Measurements from ENCODE around the gene SLC6A11.

Gene SLC6A11

GRCh38 chr3:10822708-10823515, 6.9 kb downstream of the SLC6A11 start:
- H4K20me1 ChIP-seq = no peaks in the 10 kb centered on the region
- H3K9me3 ChIP-seq (replicated peaks in 1 of 11) = peaks cover 0 to 12% (median 0%) of the 10 kb centered on the region in 11 experiments; a peak in 2 of 22 replicates
- H3K4me3 ChIP-seq = no peak overlapping the region
- H3K36me3 ChIP-seq = no peaks in the 10 kb centered on the region
- no peak overlapping the region for H3K9ac ChIP-seq
- H3K27ac ChIP-seq = no peak overlapping the region
- no peak for TF ChIP-seq Cebpa-rat (IDR thresholded peaks at IDR 0.05)
- no peaks in the 10 kb centered on the region for H3K4me1 ChIP-seq
- H3K27me3 ChIP-seq = peaks cover 0 to 9% (median 4%) of the 10 kb centered on the region in 11 experiments; a peak in 8 of 22 replicates
- H3K4me2 ChIP-seq = no peak overlapping the region

GRCh38 chr3:10823516-10823818, 7.4 kb downstream of the SLC6A11 start:
- H3K36me3 ChIP-seq = no peaks in the 10 kb centered on the region
- H3K27ac ChIP-seq = no peak overlapping the region
- peaks cover 0 to 3% (median 0%) of the 10 kb centered on the region in 11 experiments; a peak in 2 of 22 replicates for H3K27me3 ChIP-seq

DNA sequence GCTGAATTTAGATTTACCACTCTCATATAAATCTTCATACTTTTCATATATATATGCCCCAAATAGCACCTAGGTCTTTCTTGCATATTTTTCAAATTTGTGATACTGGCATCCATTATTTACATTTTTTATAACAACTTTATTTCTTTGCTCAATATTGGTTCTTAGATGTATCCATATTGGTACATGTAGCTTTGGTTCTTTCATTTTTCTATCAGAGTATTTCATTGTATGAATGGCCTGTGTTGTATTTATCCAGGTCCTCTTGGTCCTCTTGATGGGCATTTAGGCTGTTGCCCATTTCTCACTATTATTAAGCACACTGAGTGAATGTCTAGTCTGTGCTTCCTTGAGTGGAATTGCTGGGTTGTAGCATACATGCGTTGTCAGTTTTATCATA, 8.4 kb downstream of the SLC6A11 start:
- H3K9ac ChIP-seq = no peak overlapping the region

More at GRCh38 chr3:10823516-10823818, 7.4 kb downstream of the SLC6A11 start:
- Histone ChIP-seq H3K4me2 (no peak overlapping the region), H3K4me1 (no peaks in the 10 kb centered on the region), H4K20me1 (no peaks in the 10 kb centered on the region), H3K4me3 (no peak overlapping the region), H3K9me3 (replicated peaks in 1 of 11) (peaks cover 0 to 12% (median 0%) of the 10 kb centered on the region in 11 experiments; a peak in 2 of 22 replicates), H3K9ac (no peak overlapping the region)
- no peak for TF ChIP-seq Cebpa-rat (IDR thresholded peaks at IDR 0.05)

DNA sequence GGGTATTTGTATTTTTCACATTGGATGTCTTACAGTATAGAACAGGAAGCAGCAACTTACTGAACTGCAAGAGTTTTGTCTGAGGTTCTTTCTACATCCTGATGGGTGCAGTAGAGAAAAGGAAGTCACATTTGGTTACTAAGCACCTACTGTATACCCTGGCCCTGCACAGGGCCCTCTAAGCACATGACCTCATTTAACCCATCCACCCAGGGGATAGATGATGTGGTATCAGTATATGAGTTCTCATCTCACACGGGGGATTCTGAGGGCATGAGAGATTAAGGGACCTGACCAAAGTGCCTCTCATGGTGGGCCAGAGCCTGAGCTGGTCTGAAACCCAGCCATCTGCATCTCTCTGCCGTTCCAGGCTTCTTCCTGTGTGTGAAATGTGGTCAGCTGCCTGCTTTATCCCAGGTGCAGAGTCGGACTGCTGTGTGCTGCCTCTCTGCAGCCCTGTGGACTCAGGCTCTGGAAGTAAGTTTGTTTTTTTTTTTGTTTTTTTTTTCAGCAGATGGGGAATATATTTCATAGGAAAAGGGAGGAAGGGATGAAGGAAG, 17.9 kb downstream of the SLC6A11 start:
- H3K4me2 ChIP-seq = peak overlapping the region; percentile 25 to 94 (median 86)
- H3K36me3 ChIP-seq = no peaks in the 10 kb centered on the region
- H4K20me1 ChIP-seq = no peaks in the 10 kb centered on the region
- H3K27ac ChIP-seq = peak overlapping the region in 8 of 11 experiments; percentile 53 to 77 (median 66); a peak in 16 of 22 replicates
- H3K27me3 ChIP-seq = no peaks in the 10 kb centered on the region
- H3K4me3 ChIP-seq = peak overlapping the region in 1 of 10 experiments; percentile 24; a peak in 1 of 20 replicates
- peaks cover 25 to 68% (median 61%) of the 10 kb centered on the region in 10 experiments for H3K4me1 ChIP-seq
- no peak for TF ChIP-seq Cebpa-rat (IDR thresholded peaks at IDR 0.05)
- H3K9ac ChIP-seq = peak overlapping the region in 7 of 11 experiments; percentile 28 to 65 (median 55); a peak in 14 of 22 replicates
- H3K9me3 ChIP-seq (replicated peaks in 1 of 11) = no peaks in the 10 kb centered on the region

More for the DNA sequence above, 8.4 kb downstream of the SLC6A11 start:
- no peaks in the 10 kb centered on the region for H3K27me3 ChIP-seq
- no peak overlapping the region for H3K27ac ChIP-seq
- peaks cover 0 to 12% (median 0%) of the 10 kb centered on the region in 11 experiments; a peak in 2 of 22 replicates for H3K9me3 ChIP-seq (replicated peaks in 1 of 11)
- no peak overlapping the region for H3K4me2 ChIP-seq
- no peaks in the 10 kb centered on the region for H3K4me1 ChIP-seq
- H3K36me3 ChIP-seq = no peaks in the 10 kb centered on the region
- no peak overlapping the region for H3K4me3 ChIP-seq
- TF ChIP-seq Cebpa-rat (IDR thresholded peaks at IDR 0.05) = no peak
- H4K20me1 ChIP-seq = no peaks in the 10 kb centered on the region

- TF ChIP-seq Cebpa-rat (IDR thresholded peaks at IDR 0.05) = no peak
- H3K9ac ChIP-seq = peak overlapping the region in 7 of 11 experiments; percentile 28 to 65 (median 55); a peak in 12 of 22 replicates
- no peaks in the 10 kb centered on the region for H4K20me1 ChIP-seq
- H3K4me1 ChIP-seq = peaks cover 25 to 71% (median 64%) of the 10 kb centered on the region in 10 experiments
- no peaks in the 10 kb centered on the region for H3K9me3 ChIP-seq (replicated peaks in 1 of 11)
- H3K4me3 ChIP-seq = 0 out of 20 replicates have a peak overlapping the region, but pooled peaks of 1 of the 10 experiments have one; percentile 9
- peak overlapping the region; percentile 25 to 94 (median 86) for H3K4me2 ChIP-seq
- peak overlapping the region in 8 of 11 experiments; percentile 53 to 77 (median 66); a peak in 15 of 22 replicates for H3K27ac ChIP-seq
- no peaks in the 10 kb centered on the region for H3K27me3 ChIP-seq
- no peaks in the 10 kb centered on the region for H3K36me3 ChIP-seq
These were observed 18.9 kb downstream of the SLC6A11 start for GRCh38 chr3:10834951-10835350.

DNA sequence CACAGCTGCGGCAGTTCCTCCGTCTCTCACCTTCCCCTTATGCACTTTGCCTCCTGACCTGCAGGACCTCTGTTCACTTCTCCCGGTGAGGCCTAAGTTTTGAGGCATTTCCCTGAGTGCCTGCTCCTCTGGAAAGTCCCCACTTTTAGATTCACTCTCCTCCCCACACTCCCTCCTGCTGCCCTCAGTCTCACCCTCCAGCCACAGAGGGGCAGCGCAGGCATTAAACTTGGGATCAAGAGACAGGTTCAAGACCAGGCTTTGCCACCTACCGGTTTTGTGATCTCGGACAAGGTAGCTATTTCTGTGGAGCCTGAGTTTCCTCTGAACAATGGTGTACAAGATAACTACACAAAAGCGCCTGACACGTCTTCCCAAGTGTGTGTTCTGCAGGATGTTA, 19.4 kb downstream of the SLC6A11 start:
- Histone ChIP-seq H3K9ac (peak overlapping the region in 6 of 11 experiments; percentile 41 to 65 (median 58); a peak in 7 of 22 replicates), H3K4me1 (peaks cover 25 to 71% (median 64%) of the 10 kb centered on the region in 10 experiments), H3K9me3 (replicated peaks in 1 of 11) (no peaks in the 10 kb centered on the region), H3K4me3 (no peak overlapping the region), H3K27ac (peak overlapping the region in 6 of 11 experiments; percentile 64 to 77 (median 69); a peak in 12 of 22 replicates), H3K4me2 (peak overlapping the region in 10 of 11 experiments; percentile 48 to 94 (median 86); a peak in 20 of 22 replicates), H4K20me1 (no peaks in the 10 kb centered on the region), H3K27me3 (no peaks in the 10 kb centered on the region), H3K36me3 (no peaks in the 10 kb centered on the region)
- no peak for TF ChIP-seq Cebpa-rat (IDR thresholded peaks at IDR 0.05)

DNA sequence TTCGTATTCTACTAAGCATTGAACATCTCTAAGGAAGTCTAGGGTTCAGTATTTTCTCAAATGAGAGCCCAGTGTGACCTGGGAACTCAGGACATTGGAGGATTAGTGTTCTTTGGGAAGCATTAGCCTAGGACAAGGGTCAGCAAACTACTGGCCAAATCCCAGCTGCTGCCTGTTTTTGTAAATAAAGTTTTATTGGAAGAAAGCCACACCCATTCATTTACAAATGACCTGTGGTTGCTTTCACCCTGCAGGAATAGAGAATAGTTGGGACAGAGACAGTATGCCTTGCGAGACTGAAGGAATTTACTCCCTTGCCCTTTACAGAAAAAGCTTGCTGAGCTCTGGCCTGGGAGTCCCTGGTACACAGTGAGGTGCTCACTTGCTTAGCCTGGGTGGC, 20.6 kb downstream of the SLC6A11 start:
- Histone ChIP-seq H3K4me2 (peak overlapping the region in 3 of 11 experiments; percentile 5 to 88 (median 86); a peak in 2 of 22 replicates), H3K4me1 (peaks cover 25 to 80% (median 73%) of the 10 kb centered on the region in 10 experiments), H4K20me1 (no peaks in the 10 kb centered on the region), H3K27me3 (no peaks in the 10 kb centered on the region), H3K9ac (no peak overlapping the region), H3K27ac (no peak overlapping the region), H3K9me3 (replicated peaks in 1 of 11) (no peaks in the 10 kb centered on the region), H3K36me3 (no peaks in the 10 kb centered on the region), H3K4me3 (no peak overlapping the region)
- no peak for TF ChIP-seq Cebpa-rat (IDR thresholded peaks at IDR 0.05)

DNA sequence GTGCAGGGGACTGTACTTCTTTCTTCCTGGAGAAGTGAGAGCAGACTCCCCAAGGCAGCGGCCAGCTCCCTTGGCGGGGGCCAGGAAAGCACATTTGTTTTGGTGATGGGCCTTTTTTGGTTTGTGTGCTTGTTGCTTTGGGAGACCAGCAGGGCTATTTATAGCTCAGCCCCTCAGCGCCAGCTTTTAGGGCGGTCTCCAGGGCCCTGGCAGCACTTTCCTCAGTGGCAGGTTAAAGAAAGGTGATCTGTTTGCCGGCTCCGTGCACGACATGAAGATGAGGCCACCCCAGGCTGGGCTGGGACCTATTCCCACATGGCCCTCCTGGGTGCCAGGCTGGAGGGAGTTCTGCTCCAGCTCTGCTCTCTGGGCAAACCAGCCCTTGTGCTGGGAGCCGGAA, 21.8 kb downstream of the SLC6A11 start:
- no peaks in the 10 kb centered on the region for H3K36me3 ChIP-seq
- peak overlapping the region in 6 of 11 experiments; percentile 6 to 38 (median 29); a peak in 6 of 22 replicates for H3K9ac ChIP-seq
- TF ChIP-seq Cebpa-rat (IDR thresholded peaks at IDR 0.05) = no peak

GRCh38 chr3:10839167-10839566, 23.1 kb downstream of the SLC6A11 start:
- H3K9me3 ChIP-seq (replicated peaks in 1 of 11) = no peaks in the 10 kb centered on the region
- H3K4me3 ChIP-seq = no peak overlapping the region
- H3K4me2 ChIP-seq = peak overlapping the region in 8 of 11 experiments; percentile 74 to 88 (median 80); a peak in 8 of 22 replicates
- H3K36me3 ChIP-seq = no peaks in the 10 kb centered on the region
- no peak for TF ChIP-seq Cebpa-rat (IDR thresholded peaks at IDR 0.05)
- no peak overlapping the region for H3K9ac ChIP-seq
- H3K27ac ChIP-seq = no peak overlapping the region
- no peaks in the 10 kb centered on the region for H4K20me1 ChIP-seq
- H3K4me1 ChIP-seq = peaks cover 32 to 85% (median 79%) of the 10 kb centered on the region in 10 experiments
- H3K27me3 ChIP-seq = no peaks in the 10 kb centered on the region

More for the DNA sequence above, 21.8 kb downstream of the SLC6A11 start:
- Histone ChIP-seq H3K27me3 (no peaks in the 10 kb centered on the region), H3K27ac (peak overlapping the region in 7 of 11 experiments; percentile 3 to 43 (median 21); a peak in 10 of 22 replicates), H4K20me1 (no peaks in the 10 kb centered on the region), H3K4me1 (peaks cover 26 to 85% (median 79%) of the 10 kb centered on the region in 10 experiments), H3K4me3 (no peak overlapping the region), H3K4me2 (peak overlapping the region; percentile 15 to 88 (median 78)), H3K9me3 (replicated peaks in 1 of 11) (no peaks in the 10 kb centered on the region)

Measured in BLaER1 treated with 17β-estradiol and CSF1 and Interleukin-3, amounts not matched to agents 10 nM and 100 nM (cell line).